SK-N-MC (cell line): Measurements from ENCODE around the gene DNAAF1.
"Not testable (repeated sequence)": the region's sequence is repeated elsewhere in the genome, so short reads cannot be mapped to it uniquely, and the experiment has no call there.

Experiments
- EZH2 ChIP-seq: fragments of 200-600 bp; sonication (generic); IDR thresholded peaks from one replicate; pipeline ENCODE4 v1.6.1; 2017; ENCODE audit warnings: antibody characterized with exemption
- FOXP2 ChIP-seq: optimal IDR thresholded peaks from 2 replicates; pipeline ENCODE3; 2011; ENCODE audit warnings: mild to moderate bottlenecking, moderate library complexity; ENCODE audit not compliant: insufficient read depth; ENCODE audit errors: extremely low read length, control extremely low read depth
- POLR2AphosphoS5 ChIP-seq: IDR thresholded peaks from 2 replicates; pipeline ENCODE4 v1.6.1; 2012; ENCODE audit warnings: mild to moderate bottlenecking, low read depth, low read length, borderline replicate concordance

- TF ChIP-seq EZH2, POLR2AphosphoS5, FOXP2: not testable (repeated sequence)
Measured at GRCh38 chr16:84118315-84118714, 26.8 kb upstream of the DNAAF1 start.
